GM13976 (cell line): ENCODE results near the gene RPGR.

Experiments used
- DNase-seq: peaks from one replicate; pipeline ENCODE4 v3.0.0; 2012; ENCODE audit warnings: low spot score
- CTCF ChIP-seq: IDR thresholded peaks from 2 replicates; pipeline ENCODE4 v1.5.1; 2012; ENCODE audit warnings: borderline replicate concordance, mild to moderate bottlenecking; ENCODE audit not compliant: insufficient read depth; ENCODE audit errors: extremely low read depth, missing control alignments, control extremely low read depth
- in situ Hi-C: fragments of 300-500 bp; cut with MboI; formaldehyde crosslinking; loops from one replicate; pipeline ENCODE4 v1.12.0; 2022; ENCODE audit warnings: low sequenced_read_pairs, mixed read lengths, inconsistent platforms; ENCODE audit not compliant: unreplicated experiment

The RPGR gene

DNA sequence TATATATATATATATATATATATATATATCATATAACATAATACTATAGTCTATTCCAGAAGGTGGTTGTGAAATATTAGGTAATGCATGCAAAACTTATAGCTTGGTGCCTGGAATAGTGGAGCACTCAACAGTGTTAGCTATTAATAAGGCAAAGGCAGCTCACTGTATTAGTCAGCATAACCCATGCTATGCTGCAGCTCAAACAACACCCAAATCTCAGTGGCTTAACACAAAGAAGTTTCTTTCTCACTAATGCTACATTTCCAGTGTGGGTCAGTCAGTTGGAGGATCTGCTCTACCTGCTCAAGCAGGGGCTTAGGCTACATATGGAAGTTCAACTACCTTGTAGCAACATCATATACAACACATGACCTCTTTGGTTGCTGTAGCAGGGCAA is 5.2 kb upstream of the RPGR start:
- no peak for DNase-seq
- in situ Hi-C loops: no loop called here
- no peak for TF ChIP-seq CTCF

DNA sequence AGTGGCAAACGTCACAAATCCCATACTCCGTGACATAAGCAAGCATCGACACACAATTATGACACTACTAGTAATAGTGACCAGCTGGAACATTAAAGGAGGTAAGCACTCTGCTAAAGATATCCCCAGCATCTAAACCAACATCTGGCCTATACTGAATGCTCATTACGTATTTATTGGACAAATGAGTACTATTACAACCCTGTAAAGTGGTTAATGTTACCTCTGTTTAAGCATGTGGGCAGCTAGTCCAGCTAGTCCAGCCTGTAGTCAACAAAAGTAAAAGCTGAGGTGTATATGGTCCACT is 419 bp upstream of the RPGR start:
- DNase-seq: no peak
- no peak for TF ChIP-seq CTCF
- in situ Hi-C loops: no loop called here

GRCh38 chrX:38326086-38326485 is 1.2 kb downstream of the RPGR start:
- no peak for DNase-seq
- no peak for TF ChIP-seq CTCF
- in situ Hi-C loops: no loop called here

DNA sequence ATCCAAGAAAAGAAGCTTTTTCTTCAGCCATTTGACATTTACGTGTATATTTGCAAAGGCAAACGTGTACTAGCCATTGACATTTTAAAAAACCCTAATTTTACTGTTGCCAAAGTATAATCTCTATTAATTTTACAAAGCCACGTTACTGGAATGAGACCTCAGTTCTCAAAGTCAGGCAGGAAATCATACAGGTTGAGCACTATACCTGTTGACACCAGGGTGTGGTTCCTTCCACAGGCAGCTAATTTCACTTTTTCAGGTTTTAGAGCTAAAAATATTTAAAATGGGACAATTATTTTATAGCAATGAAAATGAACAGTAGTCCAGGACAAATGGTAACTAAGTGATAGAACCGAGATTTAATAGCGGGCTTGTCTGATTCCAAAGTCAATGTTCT is 6.5 kb downstream of the RPGR start:
- in situ Hi-C loops: no loop called here
- TF ChIP-seq CTCF: no peak
- no peak for DNase-seq

DNA sequence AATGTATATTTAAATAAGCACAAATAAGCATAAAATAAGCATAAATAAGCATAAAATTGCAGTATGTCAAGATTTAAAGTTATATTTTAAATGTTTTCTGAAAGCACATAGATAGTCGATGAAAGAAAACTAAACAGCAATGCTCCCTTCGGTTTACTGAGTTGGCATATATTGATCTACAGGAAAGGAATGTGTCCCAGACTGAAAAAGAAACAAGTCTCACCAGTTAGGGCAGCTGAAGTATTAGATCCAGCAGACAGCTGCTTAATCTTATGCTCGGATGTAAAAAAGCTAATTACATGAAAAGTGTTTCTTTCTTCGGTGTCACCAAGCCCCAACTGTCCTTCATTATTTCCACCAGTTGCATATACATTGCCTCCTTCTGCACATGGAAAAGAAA is 8.7 kb downstream of the RPGR start:
- DNase-seq: no peak
- in situ Hi-C loops: no loop called here
- TF ChIP-seq CTCF: no peak

DNA sequence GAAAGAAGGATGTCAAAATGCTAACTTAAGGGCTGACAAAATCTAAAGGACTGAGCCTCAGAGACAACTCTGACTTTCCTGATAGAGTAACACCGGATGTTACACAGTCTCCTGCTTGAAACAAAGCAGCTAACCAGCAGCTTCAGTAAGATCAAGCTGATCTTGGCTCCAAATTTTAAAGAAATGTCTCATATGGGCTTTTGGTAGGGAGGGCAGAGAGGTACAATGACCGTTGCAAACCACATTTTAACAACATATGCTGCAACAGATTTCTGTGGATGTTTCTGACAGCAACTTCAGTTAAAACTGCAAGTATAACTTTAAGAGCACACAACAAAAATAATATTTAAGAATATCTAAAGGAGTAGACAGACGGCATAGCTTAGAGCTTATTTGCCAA is 9.1 kb downstream of the RPGR start:
- in situ Hi-C loops: no loop called here
- TF ChIP-seq CTCF: no peak

GRCh38 chrX:38315186-38315585 is 12.1 kb downstream of the RPGR start:
- TF ChIP-seq CTCF: no peak
- no peak for DNase-seq
- in situ Hi-C loops: no loop called here

More for the DNA sequence above, 9.1 kb downstream of the RPGR start:
- DNase-seq: no peak
